Inflammatory macrophage (primary cell): ENCODE results near the gene CRIM1.

Source experiments
- DNase-seq, 2 donors: peaks; one replicate each; pipeline ENCODE4 v3.0.0-alpha.2; 2020 to 2022

Gene CRIM1

GRCh38 chr2:36530178-36530982 lies 174.8 kb downstream of the CRIM1 start:
- DNase-seq: peak; percentile 18 to 29

- DNase-seq: peak; percentile 95 to 96
These were observed 175.4 kb downstream of the CRIM1 start for GRCh38 chr2:36530983-36531354.

- DNase-seq: no peak
These were observed 178.8 kb downstream of the CRIM1 start for GRCh38 chr2:36534275-36534799.

GRCh38 chr2:36535099-36535498 lies 179.5 kb downstream of the CRIM1 start:
- no peak for DNase-seq

- no peak for DNase-seq
These were observed 181.2 kb downstream of the CRIM1 start for GRCh38 chr2:36536776-36537175.

- DNase-seq: no peak
These were observed 182.8 kb downstream of the CRIM1 start for GRCh38 chr2:36538335-36538734.

GRCh38 chr2:36539631-36540030 lies 184.1 kb downstream of the CRIM1 start:
- DNase-seq: no peak

- DNase-seq: no peak
These were observed 185.6 kb downstream of the CRIM1 start for GRCh38 chr2:36540986-36541754.

GRCh38 chr2:36541891-36542595 lies 186.5 kb downstream of the CRIM1 start:
- DNase-seq: peak; percentile 15 to 42

- no peak for DNase-seq
These were observed 189.2 kb downstream of the CRIM1 start for GRCh38 chr2:36544638-36545338.

GRCh38 chr2:36545871-36546416 lies 190.4 kb downstream of the CRIM1 start:
- DNase-seq: no peak

GRCh38 chr2:36547906-36548305 lies 192.3 kb downstream of the CRIM1 start:
- DNase-seq: no peak

GRCh38 chr2:36549165-36549574 lies 193.6 kb downstream of the CRIM1 start:
- no peak for DNase-seq

- DNase-seq: no peak
These were observed 194.4 kb downstream of the CRIM1 start for GRCh38 chr2:36550006-36550405.

- DNase-seq: peak; percentile 84 to 86
These were observed 198.1 kb downstream of the CRIM1 start for GRCh38 chr2:36553683-36554082.

GRCh38 chr2:36554531-36554930 lies 199.0 kb downstream of the CRIM1 start:
- DNase-seq: peak; percentile 34 to 50

GRCh38 chr2:36555789-36556188 lies 200.2 kb downstream of the CRIM1 start:
- no peak for DNase-seq

- DNase-seq: no peak
These were observed 201.3 kb downstream of the CRIM1 start for GRCh38 chr2:36556842-36557241.

GRCh38 chr2:36559221-36559942 lies 203.8 kb downstream of the CRIM1 start:
- no peak for DNase-seq

GRCh38 chr2:36560726-36561125 lies 205.1 kb downstream of the CRIM1 start:
- no peak for DNase-seq

GRCh38 chr2:36561237-36561944 lies 205.8 kb downstream of the CRIM1 start:
- peak; percentile 56 to 69 for DNase-seq
